ENCODE data around the gene KISS1. TPM values are rescaled to one million over a fixed set of nuclear protein-coding genes. Genes with fewer than 3 reads are reported as not detected.

Gene KISS1
- total RNA-seq, 6 experiments from 2014 or later = 0.51 to 1.1 (median 0.72) TPM; not detected in 3

DNA sequence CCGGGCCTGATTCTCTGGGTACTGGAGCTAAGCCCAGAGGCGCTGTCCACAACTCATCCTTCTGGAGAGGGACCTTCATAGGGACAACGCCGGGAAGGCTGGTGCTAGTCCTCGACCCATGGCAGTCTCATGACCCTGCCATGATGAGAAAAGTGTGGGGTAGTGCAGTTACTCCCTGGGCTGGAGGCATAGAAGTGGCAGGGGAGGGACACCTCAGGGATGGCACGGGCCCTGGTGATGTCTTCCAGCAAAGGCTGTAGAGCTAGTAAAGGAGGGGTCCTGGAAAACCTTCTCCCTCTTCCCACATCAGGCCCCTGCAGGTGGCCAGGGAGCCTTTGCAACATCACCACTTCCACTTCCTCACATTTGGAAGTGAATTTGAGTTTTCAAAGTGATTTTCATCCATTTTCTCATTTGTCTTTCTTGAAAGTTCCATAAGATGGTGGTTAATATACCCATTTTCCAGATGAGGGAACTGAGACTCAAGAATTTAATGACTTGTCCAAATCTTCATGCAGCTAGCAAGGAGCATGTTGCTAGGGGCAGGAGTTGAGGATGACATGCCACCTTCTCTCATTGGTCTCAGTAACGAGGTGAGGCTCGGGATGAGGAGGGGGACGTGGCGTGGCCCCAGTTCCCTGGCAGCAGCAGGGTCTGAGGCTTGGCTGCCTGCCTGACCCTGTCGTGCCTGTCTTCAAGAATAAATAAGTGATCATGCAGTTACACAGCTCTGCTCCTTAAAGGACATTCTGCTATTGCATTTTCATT lies 20.8 kb upstream of the KISS1 start:
- Histone ChIP-seq H3K27me3 (no peaks in the 10 kb centered on the region), H3K4me1 (peaks cover 0 to 15% (median 8%) of the 10 kb centered on the region in 4 donors), H3K4me3 (no peak overlapping the region), H3K27ac (no peak overlapping the region), H3K9me3 (no peaks in the 10 kb centered on the region), H3K36me3 (peaks cover 0 to 2% (median under 1%) of the 10 kb centered on the region in 4 donors)
- intact Hi-C loops (cut with DNase I) = loop anchor here in 1 of 2 donors (10.0 kb wide), 1 partner anchor 148 kb away; no protein-coding TSS in a partner anchor
- WGBS (ENCODE audit: insufficient coverage, low coverage, low lambda C conversion rate, missing lambda C conversion rate) = 90% methylated on average over 5 of the region's 11 CpGs
- TF ChIP-seq, protein P1, sequence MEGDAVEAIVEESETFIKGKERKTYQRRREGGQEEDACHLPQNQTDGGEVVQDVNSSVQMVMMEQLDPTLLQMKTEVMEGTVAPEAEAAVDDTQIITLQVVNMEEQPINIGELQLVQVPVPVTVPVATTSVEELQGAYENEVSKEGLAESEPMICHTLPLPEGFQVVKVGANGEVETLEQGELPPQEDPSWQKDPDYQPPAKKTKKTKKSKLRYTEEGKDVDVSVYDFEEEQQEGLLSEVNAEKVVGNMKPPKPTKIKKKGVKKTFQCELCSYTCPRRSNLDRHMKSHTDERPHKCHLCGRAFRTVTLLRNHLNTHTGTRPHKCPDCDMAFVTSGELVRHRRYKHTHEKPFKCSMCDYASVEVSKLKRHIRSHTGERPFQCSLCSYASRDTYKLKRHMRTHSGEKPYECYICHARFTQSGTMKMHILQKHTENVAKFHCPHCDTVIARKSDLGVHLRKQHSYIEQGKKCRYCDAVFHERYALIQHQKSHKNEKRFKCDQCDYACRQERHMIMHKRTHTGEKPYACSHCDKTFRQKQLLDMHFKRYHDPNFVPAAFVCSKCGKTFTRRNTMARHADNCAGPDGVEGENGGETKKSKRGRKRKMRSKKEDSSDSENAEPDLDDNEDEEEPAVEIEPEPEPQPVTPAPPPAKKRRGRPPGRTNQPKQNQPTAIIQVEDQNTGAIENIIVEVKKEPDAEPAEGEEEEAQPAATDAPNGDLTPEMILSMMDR (IDR thresholded peaks at IDR 0.05) = no peak
- no peak for TF ChIP-seq POLR2A (IDR thresholded peaks at IDR 0.05)
- DNase-seq = no peak
- no peak for ATAC-seq

DNA sequence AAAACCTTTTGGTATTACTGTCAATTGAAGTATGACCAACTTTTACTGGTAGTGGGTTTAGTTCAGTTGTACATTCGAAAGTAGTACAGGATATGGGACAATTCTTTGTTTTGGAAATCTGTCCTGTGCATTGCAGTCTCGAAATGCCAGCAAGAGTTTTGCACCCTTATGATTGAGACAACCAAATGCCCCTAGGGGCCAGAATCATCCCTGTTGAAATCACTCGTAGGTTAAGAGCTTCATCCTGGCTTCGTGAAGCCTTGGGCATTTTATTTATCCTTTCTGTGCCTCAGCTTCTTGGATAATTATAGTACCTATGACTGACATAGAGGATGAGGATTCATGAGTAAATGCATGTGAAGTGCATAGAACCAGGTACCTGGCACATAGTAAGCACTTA lies 19.9 kb upstream of the KISS1 start:
- Histone ChIP-seq H3K36me3 (peaks cover 0 to 2% (median 0%) of the 10 kb centered on the region in 4 donors), H3K27me3 (no peaks in the 10 kb centered on the region), H3K27ac (no peak overlapping the region), H3K4me3 (no peak overlapping the region), H3K4me1 (peaks cover 0 to 24% (median 8%) of the 10 kb centered on the region in 4 donors), H3K9me3 (no peaks in the 10 kb centered on the region)
- ATAC-seq (no peak), DNase-seq (no peak)
- WGBS (ENCODE audit: insufficient coverage, low coverage, low lambda C conversion rate, missing lambda C conversion rate) = 73% methylated on average over 4 of the region's 4 CpGs
- intact Hi-C loops (cut with DNase I) = loop anchor here in 1 of 2 donors (10.0 kb wide), 1 partner anchor 149 kb away; no protein-coding TSS in a partner anchor
- TF ChIP-seq POLR2A (IDR thresholded peaks at IDR 0.05) = no peak

DNA sequence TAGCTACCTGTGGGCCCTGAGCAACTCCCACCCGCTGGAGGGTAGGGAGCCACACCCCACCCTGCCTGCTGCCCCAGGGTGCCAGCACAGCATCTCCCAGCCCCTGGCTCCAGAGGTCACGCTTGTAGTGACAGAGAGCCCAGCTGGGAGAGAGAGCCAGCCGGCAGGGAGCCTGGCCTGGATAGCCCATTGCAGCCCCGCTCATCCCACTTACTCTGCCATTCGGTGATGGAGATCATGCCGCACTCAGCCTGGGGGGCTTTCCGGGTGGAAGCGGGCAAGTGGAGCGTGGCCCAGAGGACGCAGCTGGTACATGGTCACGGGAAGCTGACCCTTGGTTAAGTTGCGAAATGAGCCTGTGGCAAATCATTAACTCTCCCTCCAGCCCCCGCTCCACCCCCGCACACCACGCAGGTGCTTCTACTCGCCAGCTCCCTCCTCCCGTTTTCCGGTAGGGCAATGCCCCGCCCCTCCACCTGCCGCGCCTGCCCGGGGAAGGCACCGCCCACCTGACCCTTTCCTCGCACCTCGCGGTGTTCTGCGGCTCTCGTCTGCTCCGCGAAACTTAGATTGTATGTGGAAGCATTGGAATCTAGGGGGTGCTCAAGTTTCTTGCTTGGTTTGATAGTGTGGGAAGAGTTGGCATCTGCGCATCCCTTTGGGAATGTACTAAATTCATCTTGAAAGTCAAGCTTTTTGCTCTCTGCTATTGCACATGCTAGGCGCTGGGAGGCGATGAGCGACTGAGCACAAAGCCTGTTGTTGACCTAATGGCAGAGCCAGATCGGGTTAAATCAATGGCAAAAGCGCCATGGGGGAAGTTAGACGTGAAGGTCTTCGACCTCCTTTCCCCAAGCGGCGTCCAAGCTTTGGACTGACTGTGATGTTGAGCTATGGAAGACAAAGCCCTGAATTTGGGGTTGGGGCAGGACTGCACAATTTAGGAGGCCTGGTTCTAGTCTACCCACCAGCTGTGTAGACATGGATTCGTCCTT lies 17.7 kb upstream of the KISS1 start, which contains the start of gene GOLT1A:
GOLT1A (minus strand) TSS at position 321 of the 995 bp plus-strand sequence; CDS start at position 239, 82 bp downstream.
- intact Hi-C loops (cut with DNase I) = loop anchor here in 1 of 2 donors (10.0 kb wide), 1 partner anchor 151 kb away; no protein-coding TSS in a partner anchor
- 12% methylated on average over 17 of the region's 41 CpGs for WGBS (ENCODE audit: insufficient coverage, low coverage, low lambda C conversion rate, missing lambda C conversion rate)
- peak; percentile 94 to 97 (median 95) for ATAC-seq
- Histone ChIP-seq H3K4me1 (peaks cover 0 to 31% (median 8%) of the 10 kb centered on the region in 4 donors), H3K9me3 (no peaks in the 10 kb centered on the region), H3K27ac (peak within 1 kb of the TSS; percentile 59 to 74 (median 74)), H3K27me3 (no peaks in the 10 kb centered on the region), H3K4me3 (peak within 1 kb of the TSS; percentile 53 to 73 (median 67)), H3K36me3 (peaks cover 0 to 5% (median 0%) of the 10 kb centered on the region in 4 donors)
- TF ChIP-seq, protein P1 (IDR thresholded peaks at IDR 0.05) = peak; percentile 71 to 86 (median 82)
- TF ChIP-seq POLR2A (IDR thresholded peaks at IDR 0.05) = peak; percentile 84
- peak; percentile 91 to 95 (median 94) for DNase-seq

DNA sequence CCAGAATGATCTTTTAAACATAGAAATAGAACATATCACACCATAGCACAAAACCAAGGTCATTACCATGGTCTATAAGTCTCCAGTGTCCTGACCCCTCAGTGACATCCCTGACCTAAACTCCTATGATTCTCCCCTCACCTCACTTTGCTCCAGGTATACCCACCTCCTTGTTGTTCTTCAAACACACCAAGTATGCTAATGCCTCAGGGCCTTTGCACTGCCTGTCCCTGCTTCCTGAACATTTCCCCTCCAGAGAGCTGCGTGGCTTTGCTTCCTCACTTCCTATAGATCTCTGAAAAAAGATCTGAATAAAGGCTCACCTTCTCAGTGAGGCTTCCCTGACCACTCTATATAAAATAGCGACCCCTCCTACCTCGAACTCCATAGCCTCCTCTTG lies 16.4 kb upstream of the KISS1 start:
- Histone ChIP-seq H3K36me3 (peaks cover 0 to 5% (median 0%) of the 10 kb centered on the region in 4 donors), H3K4me3 (peak overlapping the region; percentile 53 to 73 (median 67)), H3K27ac (peak overlapping the region in 2 of 3 donors; percentile 74)

More for the DNA sequence above, 16.4 kb upstream of the KISS1 start:
- DNase-seq (no peak), ATAC-seq (no peak)
- 66% methylated on average over 3 of the region's 3 CpGs for WGBS (ENCODE audit: insufficient coverage, low coverage, low lambda C conversion rate, missing lambda C conversion rate)
- intact Hi-C loops (cut with DNase I) = loop anchor here in 1 of 2 donors (10.0 kb wide), 1 partner anchor 152 kb away; no protein-coding TSS in a partner anchor
- peaks cover 0 to 31% (median 8%) of the 10 kb centered on the region in 4 donors for H3K4me1 ChIP-seq
- H3K9me3 ChIP-seq = no peaks in the 10 kb centered on the region
- TF ChIP-seq, protein P1 (IDR thresholded peaks at IDR 0.05) = no peak
- no peak for TF ChIP-seq POLR2A (IDR thresholded peaks at IDR 0.05)
- H3K27me3 ChIP-seq = no peaks in the 10 kb centered on the region

All from right lobe of liver (tissue), 6 donors.